SK-N-SH treated with all-trans-retinoic acid at 6 μM for 48 hours (cell line): ENCODE measurements around the gene TMED4.

Experiments used
- CSDC2 ChIP-seq: fragments of 250-450 bp; sonication (Bioruptor Pico); IDR thresholded peaks from 2 replicates; pipeline ENCODE4 v1.5.0; 2020; ENCODE audit warnings: mild to moderate bottlenecking, moderate library complexity
- OSR1 ChIP-seq: fragments of 250-450 bp; sonication (Bioruptor Pico); IDR thresholded peaks from 2 replicates; pipeline ENCODE4 v1.8.0; 2022; ENCODE audit warnings: moderate library complexity, mild to moderate bottlenecking, inconsistent platforms
- TOX ChIP-seq: fragments of 250-450 bp; sonication (Bioruptor Pico); IDR thresholded peaks from 2 replicates; pipeline ENCODE4 v1.8.0; 2021; ENCODE audit warnings: mild to moderate bottlenecking, moderate library complexity, borderline replicate concordance
- ZFP30 ChIP-seq: fragments of 450-650 bp; formaldehyde crosslinking; IDR thresholded peaks from 2 replicates; pipeline ENCODE4 v1.5.0; 2022; ENCODE audit warnings: mild to moderate bottlenecking, moderate library complexity
- TF ChIP-seq, protein P1 (sequence below): fragments of 250-450 bp; sonication (Bioruptor Pico); IDR thresholded peaks from 2 replicates; pipeline ENCODE4 v1.5.1; 2020; ENCODE audit warnings: low read depth, mild to moderate bottlenecking, moderate library complexity

DNA sequence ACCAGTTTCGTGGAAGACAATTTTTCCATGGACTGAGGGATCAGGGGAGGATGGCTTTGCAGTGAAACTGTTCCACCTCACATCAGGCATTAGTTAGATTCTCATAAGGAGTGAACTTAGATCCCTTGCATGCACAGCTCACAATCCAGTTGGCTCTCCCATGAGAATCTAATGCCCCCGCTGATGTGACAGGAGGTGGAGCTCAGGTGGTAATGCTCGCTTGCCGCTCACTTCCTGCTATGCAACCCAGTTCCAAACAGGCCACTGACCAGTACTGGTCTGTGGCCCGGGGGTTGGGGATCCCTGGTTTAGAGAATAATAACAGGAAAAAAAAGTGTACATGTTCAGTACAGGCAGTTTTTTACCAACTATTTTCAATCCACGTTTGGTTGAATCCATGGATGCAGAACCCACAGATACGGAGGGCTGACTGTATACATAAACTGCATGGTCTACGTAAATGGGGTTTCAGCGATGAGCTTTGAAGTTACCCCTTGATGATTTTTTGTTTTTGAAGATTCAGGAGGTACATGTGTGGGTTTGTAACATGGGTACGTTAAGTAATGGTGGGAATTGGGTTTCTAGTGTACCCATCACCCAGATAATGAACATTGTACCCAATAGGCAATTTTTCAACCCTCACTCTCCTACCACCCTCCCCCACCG, 48.9 kb upstream of the TMED4 start:
- TF ChIP-seq, protein P1, sequence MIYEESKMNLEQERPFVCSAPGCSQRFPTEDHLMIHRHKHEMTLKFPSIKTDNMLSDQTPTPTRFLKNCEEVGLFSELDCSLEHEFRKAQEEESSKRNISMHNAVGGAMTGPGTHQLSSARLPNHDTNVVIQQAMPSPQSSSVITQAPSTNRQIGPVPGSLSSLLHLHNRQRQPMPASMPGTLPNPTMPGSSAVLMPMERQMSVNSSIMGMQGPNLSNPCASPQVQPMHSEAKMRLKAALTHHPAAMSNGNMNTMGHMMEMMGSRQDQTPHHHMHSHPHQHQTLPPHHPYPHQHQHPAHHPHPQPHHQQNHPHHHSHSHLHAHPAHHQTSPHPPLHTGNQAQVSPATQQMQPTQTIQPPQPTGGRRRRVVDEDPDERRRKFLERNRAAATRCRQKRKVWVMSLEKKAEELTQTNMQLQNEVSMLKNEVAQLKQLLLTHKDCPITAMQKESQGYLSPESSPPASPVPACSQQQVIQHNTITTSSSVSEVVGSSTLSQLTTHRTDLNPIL, result no peak
- TF ChIP-seq TOX, result no peak
- TF ChIP-seq ZFP30 (CRISPR knock-in tag), result no peak
- no peak for TF ChIP-seq CSDC2 (CRISPR knock-in tag)
- no peak for TF ChIP-seq OSR1 (CRISPR knock-in tag)
